ELF-1 (cell line): ENCODE data around the gene LMNTD1.
"Not testable (repeated sequence)": the region's sequence is repeated elsewhere in the genome, so short reads cannot be mapped to it uniquely, and the experiment has no call there.

Source experiments
- DNase-seq: peaks from one replicate; pipeline ENCODE4 v3.0.0-alpha.2; 2016; ENCODE audit warnings: low read depth, low spot score

The LMNTD1 gene, protein sequence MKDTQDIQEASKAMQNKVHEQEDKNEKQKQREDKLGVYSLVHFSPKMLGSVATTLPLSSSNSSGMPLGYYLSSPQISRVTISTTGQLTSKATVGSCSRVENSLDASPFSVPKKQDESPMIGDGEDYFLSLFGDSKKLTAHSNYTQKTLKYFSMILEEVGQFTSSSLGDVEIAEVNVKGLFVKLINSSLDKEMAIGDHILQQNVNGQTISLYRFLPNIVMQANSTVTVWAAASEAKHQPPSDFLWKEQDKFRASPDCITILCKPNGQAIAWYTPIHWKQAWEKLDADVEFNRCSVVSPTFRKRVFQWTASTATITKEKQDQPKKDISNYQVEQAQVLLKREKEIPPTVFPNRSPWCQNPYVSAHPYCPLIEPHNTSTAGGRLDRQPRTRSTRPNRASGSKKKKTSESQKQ

GRCh38 chr12:25553098-25553497, at the start of gene LMNTD1:
TSS of gene LMNTD1 (minus strand) at chr12:25553283. CDS start at chr12:25552959, 324 bp downstream.
- no peak for DNase-seq

- no peak for DNase-seq
Observed at GRCh38 chr12:25598956-25599355, 45.9 kb upstream of the LMNTD1 start.

DNA sequence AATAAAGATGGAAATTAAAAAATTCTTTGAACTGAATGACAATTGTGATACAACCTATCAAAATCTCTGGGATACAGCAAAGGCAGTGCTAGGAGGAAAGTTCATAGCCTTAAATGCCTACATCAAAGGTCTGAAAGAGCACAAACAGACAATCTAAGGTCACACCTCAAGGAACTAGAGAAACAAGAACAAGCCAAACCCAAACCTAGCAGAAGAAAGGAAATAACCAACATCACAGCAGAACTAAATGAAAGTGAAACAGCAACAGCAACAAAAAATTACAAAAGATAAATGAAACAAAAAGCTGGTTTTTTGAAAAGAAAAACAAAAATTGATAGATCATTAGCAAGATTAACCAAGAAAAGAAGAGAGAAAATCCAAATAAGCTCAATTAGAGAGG, 42.4 kb upstream of the LMNTD1 start:
- not testable (repeated sequence) for DNase-seq

GRCh38 chr12:25594376-25594775, 41.3 kb upstream of the LMNTD1 start:
- DNase-seq, result no peak

DNA sequence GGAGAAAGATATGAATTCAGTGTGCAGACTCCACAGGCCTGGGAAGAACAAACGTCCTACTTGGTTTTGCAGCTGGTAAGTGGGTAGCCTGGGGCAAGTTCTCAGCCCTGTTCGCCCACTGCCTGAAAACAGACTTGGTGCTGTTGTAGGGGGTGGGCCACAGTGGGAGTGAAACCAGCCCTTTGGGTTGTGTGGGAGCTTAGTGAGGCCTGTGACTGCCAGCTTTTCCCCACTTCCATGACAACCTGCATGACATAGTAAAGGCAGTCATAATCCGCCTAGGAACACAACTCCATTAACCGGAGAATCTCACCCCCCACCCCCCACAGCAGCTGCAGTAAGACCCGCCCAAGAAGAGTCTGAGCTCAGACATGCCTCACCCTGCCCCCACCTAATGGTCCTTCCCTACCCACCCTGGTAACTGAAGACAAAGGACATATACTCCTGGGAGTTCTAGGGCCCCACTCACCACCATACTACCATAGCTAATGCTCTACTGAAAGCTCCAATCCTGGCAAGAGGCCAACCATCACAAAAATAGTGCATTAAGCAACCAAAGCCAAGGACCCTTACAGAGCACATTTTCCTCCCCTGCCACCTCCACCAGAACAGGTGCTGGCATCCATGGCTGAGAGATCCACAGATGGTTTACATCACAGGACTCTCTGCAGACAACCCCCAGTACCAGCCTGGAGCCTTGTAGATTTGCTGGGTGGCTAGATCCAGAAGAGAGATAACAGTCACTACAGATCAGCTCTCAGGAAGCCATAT, 39.8 kb upstream of the LMNTD1 start:
- no peak for DNase-seq

GRCh38 chr12:25591144-25591543, 38.1 kb upstream of the LMNTD1 start:
- DNase-seq, result no peak

GRCh38 chr12:25590011-25590721, 37.1 kb upstream of the LMNTD1 start:
- DNase-seq, result no peak

GRCh38 chr12:25587346-25587745, 34.3 kb upstream of the LMNTD1 start:
- no peak for DNase-seq

DNA sequence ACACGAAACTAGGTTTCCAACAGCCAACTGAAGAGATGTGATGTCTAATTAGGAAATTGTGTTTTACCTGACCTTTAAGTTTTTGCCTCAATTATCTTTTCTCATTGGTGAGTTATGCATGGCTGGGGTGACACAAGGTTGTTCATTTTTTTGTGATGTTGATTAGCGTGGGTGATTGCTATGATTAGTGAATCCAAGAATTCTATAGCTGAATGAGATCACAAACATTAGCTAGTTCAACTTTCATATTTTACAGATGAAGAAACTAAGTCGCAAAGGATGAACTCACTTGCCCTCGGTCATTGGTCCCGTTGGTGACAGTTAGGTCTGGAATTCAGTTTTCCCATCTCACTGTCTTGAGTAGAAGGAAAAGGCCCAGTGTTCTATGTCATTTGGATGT, 32.6 kb upstream of the LMNTD1 start:
- no peak for DNase-seq

- DNase-seq, result no peak
Observed at GRCh38 chr12:25585021-25585523, 32.0 kb upstream of the LMNTD1 start.

DNA sequence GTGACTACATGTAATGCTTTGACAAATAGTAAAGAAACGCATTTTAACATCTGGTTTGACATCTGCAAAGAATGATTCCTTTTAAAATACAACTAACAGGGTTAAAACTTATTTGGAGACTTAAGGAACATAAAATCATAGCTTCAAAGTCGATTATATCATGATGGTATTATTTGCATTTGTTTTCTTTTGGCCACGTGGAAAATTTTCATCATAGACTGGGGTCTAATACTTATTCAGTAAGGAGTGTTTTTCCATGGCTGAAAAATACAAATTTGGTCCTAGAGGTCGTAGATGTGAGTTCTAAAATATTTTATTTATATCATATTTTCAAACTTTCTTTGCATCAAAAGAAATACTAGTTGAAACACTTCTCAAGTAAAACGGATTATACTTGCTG, 31.5 kb upstream of the LMNTD1 start:
- DNase-seq, result no peak

GRCh38 chr12:25583545-25583944, 30.5 kb upstream of the LMNTD1 start:
- peak; percentile 61 for DNase-seq

DNA sequence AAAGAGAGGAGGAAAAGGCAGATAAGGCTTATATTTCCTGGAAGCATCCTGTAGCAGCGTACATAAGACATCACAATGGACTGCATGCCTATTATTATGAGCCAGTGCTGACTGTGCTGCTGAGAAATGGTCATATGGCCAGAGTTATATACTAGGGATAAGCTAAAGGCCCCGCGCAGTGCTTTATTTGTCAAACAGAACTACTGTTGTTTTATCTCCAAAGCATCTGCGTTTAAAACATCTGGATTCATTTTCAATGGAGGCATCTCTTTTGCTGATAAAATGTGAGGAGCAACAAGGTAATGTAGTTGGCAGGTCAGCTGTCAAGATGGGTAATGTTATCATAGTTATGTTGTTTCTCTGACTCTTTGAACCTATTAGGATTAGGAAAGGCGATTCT, 28.0 kb upstream of the LMNTD1 start:
- DNase-seq, result no peak

- DNase-seq, result no peak
Observed at GRCh38 chr12:25578411-25579143, 25.5 kb upstream of the LMNTD1 start.

DNA sequence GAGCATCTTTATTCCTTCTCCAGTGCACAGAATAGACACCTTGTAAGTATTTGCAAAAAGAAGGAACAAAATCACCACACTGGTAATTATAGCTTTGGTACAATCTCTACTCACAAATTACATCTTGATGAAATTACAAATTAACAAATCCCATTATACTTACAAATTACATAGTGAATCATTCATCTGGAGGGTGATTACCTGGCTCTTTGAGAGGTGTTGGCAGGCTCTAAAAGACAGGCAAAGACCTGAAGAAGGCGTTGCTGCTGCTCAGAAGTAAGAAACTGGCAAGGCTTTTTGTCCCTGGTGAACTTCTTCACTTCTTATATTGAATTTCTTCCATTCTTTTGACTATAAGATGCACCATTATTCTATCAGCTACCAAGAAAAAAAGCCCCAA, 21.7 kb upstream of the LMNTD1 start:
- no peak for DNase-seq

DNA sequence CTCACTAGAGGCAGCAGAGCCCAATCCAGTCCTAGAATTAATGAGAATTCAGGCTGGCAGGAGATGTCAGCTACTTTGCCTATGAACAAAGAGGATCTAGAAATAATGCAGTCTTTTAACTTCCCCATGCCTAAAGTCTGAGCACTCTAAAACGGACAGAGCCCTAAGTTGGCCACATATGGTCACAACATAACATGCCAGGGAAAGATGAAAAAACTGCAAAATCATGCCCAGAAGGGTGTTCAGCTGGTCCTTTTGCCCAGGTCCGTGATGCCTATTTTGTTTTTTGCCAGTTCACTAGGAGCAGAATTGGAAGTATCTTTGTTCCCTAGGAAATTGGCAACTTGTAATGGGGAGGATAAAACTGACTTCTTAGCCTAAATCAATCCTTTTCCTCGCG, 20.3 kb upstream of the LMNTD1 start:
- DNase-seq, result no peak

- DNase-seq, result no peak
Observed at GRCh38 chr12:25570418-25570817, 17.3 kb upstream of the LMNTD1 start.

DNA sequence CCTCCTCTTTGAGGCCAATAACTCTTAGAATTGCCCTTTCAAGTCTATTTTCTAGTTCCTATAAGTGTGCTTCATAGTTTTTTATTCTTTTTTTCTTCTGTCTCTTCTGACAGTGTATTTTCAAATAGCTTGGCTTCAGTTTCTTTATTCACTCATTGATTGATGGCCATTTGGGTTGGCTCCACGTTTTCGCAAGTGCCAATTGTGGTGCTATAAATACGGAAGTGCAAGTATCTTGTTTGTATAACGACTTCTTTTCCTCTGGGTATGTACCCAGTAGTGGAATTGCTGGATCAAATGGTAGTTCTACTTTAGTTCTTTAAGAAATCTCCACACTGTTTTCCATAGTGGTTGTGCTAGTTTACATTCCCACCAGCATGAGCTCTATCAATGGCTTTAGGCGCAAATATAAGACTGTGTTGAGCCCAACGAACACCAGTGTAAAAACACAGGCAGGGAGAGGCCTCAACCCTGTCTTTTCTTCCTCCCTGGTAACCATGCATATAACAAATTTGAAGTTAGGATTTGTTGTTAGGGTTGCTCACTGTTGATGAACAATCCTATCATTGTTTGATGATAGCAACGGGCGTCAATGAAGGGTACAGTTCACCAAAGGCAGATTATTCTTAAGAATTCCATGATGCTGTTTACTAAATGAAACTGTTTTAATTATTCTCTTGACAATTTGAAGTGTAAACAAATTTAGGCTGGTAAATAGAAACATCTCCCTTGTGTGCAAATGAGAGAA, 13.3 kb upstream of the LMNTD1 start:
- no peak for DNase-seq

DNA sequence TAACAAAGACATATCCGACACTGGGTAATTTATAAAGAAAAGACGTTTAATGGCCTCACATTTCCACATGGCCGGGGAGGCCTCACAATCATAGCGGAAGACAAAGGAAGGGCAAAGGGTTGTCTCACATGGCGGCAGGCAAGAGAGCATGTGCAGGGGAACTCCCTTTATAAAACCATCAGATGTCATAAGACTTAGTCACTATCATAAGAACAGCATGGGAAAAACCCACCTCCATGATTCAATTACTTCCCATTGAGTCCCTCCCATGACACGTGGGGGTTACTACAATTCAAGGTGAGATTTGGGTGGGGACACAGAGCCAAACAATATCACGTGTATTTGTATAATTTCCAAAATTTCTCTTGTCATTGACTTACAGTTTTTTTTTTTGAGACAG, 5.5 kb upstream of the LMNTD1 start:
- no peak for DNase-seq

- no peak for DNase-seq
Observed at GRCh38 chr12:25557830-25558436, 4.8 kb upstream of the LMNTD1 start.
